AG09309 (cell line): Measurements from ENCODE around the gene GRIN2C.

Experiments used
- DNase-seq: peaks from one replicate; pipeline ENCODE4 v3.0.0-alpha.2; 2010; ENCODE audit warnings: low read depth
- H3K4me3 ChIP-seq: 2 replicates; pipeline ENCODE4 v1.5.1; 2011; ENCODE audit warnings: mild to moderate bottlenecking, low read depth, low read length, moderate library complexity; ENCODE audit not compliant: control insufficient read depth
- CTCF ChIP-seq: IDR thresholded peaks from 2 replicates; pipeline ENCODE4 v1.5.1; 2011; ENCODE audit warnings: mild to moderate bottlenecking, low read depth, low read length, inconsistent platforms; ENCODE audit not compliant: insufficient read depth, control insufficient read depth; ENCODE audit errors: missing control alignments

The GRIN2C gene

DNA sequence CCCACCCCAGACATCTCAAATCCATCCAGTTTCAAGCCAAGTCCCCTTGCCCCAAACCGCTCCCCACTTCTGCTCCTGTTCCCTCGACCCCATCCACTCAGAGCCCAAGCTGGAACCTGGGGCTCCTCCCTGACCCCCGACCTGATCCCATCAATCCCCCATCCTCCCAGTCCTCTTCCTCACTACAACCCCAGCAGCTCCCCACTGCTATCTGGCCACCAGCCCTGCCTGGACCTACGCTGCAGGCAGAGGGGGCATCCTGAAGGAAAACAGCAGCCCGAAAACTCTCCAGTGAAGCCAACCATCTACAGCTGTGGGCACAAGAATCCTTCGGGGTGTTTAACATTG lies 9.2 kb upstream of the GRIN2C start:
- no peak for TF ChIP-seq CTCF
- no peak for DNase-seq
- H3K4me3 ChIP-seq = no peak overlapping the region

- no peak for TF ChIP-seq CTCF
- no peak for DNase-seq
These were observed 8.7 kb upstream of the GRIN2C start for GRCh38 chr17:74868251-74868907.

GRCh38 chr17:74866198-74866835 lies 6.6 kb upstream of the GRIN2C start:
- H3K4me3 ChIP-seq = no peak overlapping the region
- DNase-seq = no peak
- TF ChIP-seq CTCF = no peak

More at GRCh38 chr17:74868251-74868907, 8.7 kb upstream of the GRIN2C start:
- H3K4me3 ChIP-seq = no peak overlapping the region

DNA sequence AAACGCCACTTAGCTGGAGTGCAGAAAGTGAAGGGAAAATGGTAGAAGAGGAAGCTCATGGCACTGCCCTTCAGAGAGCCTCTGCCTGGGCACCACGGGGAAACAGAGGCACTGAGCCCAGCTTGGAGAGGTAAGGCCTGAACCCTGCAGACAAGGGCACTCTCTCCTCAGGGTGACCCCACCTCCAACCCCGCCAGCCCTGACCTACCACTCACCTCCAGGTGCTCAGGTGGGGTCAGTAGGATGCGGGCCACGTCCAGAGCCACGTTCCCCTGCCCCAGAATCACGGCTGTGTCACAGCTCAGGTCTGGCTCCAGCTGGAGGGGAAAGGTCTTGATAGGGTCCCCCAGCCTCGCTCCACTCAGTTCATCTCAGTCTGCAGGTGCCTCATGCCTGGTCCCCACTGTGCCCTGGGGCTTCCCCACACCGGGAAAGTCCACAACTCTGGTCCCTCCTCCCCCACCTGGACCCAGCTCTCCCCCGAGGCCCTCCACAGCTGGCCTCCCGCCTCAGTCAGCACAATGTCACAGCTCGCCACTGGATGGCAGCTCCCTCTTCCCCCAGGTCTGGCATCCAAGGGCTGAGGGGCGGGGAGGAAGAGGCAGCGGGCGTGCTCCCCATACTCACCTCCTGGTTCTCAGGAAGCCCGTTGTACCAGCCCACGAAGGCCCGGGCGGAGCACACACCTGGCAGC lies 6.0 kb upstream of the GRIN2C start:
- H3K4me3 ChIP-seq = no peak overlapping the region
- no peak for TF ChIP-seq CTCF
- no peak for DNase-seq

GRCh38 chr17:74864866-74865395 lies 5.2 kb upstream of the GRIN2C start:
- H3K4me3 ChIP-seq = no peak overlapping the region
- TF ChIP-seq CTCF = peak; percentile 97
- DNase-seq = no peak

- no peak overlapping the region for H3K4me3 ChIP-seq
- no peak for DNase-seq
- no peak for TF ChIP-seq CTCF
These were observed 4.7 kb upstream of the GRIN2C start for GRCh38 chr17:74864297-74864865.
